ENCODE data around the gene HEATR5A. TPM values are rescaled to one million over a fixed set of nuclear protein-coding genes. Genes with fewer than 3 reads are reported as not detected.
"Not testable (repeated sequence)": the region's sequence is repeated elsewhere in the genome, so short reads cannot be mapped to it uniquely, and the experiment has no call there.

HEATR5A gene
- total RNA-seq, 1 donor from 2014 or later, result 56.2 TPM

DNA sequence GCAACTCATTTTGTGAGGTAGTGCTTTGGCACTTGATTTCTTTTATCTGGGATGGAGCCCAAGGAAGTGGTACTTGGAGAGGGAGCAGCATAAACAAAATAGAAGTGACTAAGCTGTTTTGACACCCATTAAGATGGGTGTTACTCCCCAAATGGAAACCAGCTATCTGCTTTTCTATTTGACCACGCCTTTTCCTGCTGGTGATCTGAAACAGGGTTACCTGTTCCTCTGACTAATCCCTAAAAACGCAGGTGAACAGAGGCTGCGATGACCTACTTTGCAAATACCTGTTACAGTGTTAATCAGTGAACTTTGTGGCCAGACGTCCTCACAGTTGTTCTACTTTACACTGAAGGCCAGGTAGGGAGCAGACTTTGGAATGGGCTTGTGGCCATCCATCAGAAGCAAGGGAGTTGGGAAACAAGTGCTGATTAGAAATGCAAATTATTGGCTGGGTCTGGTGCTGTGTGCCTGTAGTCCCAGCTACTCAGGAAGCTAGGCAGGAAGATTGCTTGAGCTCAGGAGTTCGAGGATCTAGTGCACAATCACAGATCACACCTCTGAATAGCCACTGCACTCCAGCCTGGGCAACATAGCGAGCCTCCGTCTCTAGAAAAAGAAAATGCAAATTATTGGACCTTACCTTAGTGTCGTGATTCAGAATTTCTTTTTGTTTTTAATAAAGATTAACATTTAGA, 154.5 kb downstream of the HEATR5A start:
- no peak for DNase-seq (ENCODE audit: extremely low spot score, unreplicated experiment)
- TF ChIP-seq CTCF (IDR thresholded peaks at IDR 0.05), result no peak
- H3K36me3 Mint-ChIP-seq (ENCODE audit: unreplicated experiment), result no peaks in the 10 kb centered on the region
- H3K4me3 Mint-ChIP-seq (ENCODE audit: unreplicated experiment), result no peak overlapping the region
- no peaks in the 10 kb centered on the region for H3K27me3 Mint-ChIP-seq (ENCODE audit: unreplicated experiment)
- no peaks in the 10 kb centered on the region for H3K9me3 Mint-ChIP-seq (ENCODE audit: unreplicated experiment)
- H3K27ac Mint-ChIP-seq (ENCODE audit: unreplicated experiment), result no peak overlapping the region
- peaks cover 40% of the 10 kb centered on the region for H3K4me1 Mint-ChIP-seq (ENCODE audit: unreplicated experiment)

DNA sequence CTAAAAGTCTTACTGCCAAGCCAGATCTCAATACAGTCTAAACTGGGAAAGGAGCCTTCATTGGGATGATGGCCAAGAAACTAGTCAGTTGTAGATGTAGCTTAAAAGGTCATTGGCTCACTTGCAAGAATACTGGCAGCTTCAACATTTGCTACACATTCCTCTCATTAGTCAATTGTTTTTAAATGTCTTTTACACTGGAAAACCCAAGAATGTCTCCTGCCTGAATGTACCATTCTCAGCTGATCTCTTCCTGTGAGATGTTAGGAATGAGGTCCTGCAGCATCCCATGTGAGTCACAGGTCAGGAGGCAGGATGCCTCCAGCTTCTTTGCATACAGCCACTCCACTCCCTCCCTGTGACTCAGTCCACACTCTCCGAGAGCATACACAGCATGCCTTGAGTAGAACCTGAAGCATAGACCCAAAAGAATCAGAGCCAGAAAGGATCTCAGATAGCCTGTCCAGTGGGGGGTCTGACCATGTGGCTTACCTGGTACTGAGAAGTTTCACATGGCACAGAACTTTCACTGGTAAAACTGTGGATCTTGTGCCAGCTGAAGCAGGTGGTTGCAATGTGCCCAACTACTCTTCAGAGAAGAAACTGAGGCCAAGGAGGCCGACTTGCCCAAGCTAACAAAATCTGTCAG, 156.7 kb downstream of the HEATR5A start:
- TF ChIP-seq CTCF (IDR thresholded peaks at IDR 0.05), result no peak
- Mint-ChIP-seq H3K4me3 (ENCODE audit: unreplicated experiment) (no peak overlapping the region), H3K27me3 (ENCODE audit: unreplicated experiment) (no peaks in the 10 kb centered on the region), H3K36me3 (ENCODE audit: unreplicated experiment) (no peaks in the 10 kb centered on the region), H3K9me3 (ENCODE audit: unreplicated experiment) (no peaks in the 10 kb centered on the region), H3K4me1 (ENCODE audit: unreplicated experiment) (peaks cover 36% of the 10 kb centered on the region), H3K27ac (ENCODE audit: unreplicated experiment) (peak overlapping the region; percentile 81)
- DNase-seq (ENCODE audit: extremely low spot score, unreplicated experiment), result peak; percentile 89

DNA sequence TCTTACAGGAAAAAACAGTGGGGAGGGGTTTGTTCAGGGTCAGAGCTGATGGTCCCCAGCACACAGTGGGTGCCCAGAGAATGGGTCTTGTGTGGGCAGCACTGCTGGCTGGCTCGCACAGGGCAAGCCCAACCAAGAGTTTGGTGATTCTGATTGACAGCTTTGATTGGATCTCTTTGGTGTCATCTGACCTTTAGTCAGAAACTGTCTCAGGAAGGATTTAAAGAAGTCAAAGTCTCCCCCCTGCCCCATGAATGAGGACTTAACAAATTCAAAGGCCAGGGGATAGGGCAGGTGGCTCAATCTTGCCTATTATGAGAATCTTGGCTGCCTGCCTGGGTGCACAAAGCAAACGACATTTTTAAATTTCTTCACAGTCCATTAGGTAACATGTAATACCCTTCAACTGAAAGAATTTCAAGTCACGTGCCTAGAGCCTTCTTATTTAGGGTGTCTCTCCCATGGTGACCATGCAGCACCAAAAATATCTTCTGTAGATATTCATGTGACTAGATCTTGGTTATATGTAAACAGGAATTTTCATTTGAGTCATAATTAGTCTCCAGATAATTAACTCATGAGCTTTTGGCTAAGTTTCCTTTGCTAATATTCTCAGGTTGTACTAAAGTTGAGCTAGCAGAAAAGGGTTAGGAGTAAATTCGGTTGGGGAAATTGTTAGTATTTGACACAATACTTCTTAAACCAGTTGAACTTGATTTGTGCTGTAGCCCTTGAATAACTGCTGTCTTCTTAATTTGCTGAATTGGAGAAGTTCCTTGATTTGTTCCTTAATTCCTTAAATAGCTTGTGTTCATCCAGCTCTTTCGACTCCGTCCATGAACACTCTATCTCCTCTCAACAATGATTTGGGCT, 158.3 kb downstream of the HEATR5A start:
- Mint-ChIP-seq H3K4me1 (ENCODE audit: unreplicated experiment) (peaks cover 36% of the 10 kb centered on the region), H3K9me3 (ENCODE audit: unreplicated experiment) (no peaks in the 10 kb centered on the region), H3K36me3 (ENCODE audit: unreplicated experiment) (no peaks in the 10 kb centered on the region), H3K4me3 (ENCODE audit: unreplicated experiment) (no peak overlapping the region), H3K27ac (ENCODE audit: unreplicated experiment) (peak overlapping the region; percentile 81), H3K27me3 (ENCODE audit: unreplicated experiment) (no peaks in the 10 kb centered on the region)
- DNase-seq (ENCODE audit: extremely low spot score, unreplicated experiment), result no peak
- no peak for TF ChIP-seq CTCF (IDR thresholded peaks at IDR 0.05)

GRCh38 chr14:31261523-31261858, 158.9 kb downstream of the HEATR5A start:
- no peaks in the 10 kb centered on the region for H3K27me3 Mint-ChIP-seq (ENCODE audit: unreplicated experiment)
- peaks cover 36% of the 10 kb centered on the region for H3K4me1 Mint-ChIP-seq (ENCODE audit: unreplicated experiment)
- H3K36me3 Mint-ChIP-seq (ENCODE audit: unreplicated experiment), result no peaks in the 10 kb centered on the region
- no peaks in the 10 kb centered on the region for H3K9me3 Mint-ChIP-seq (ENCODE audit: unreplicated experiment)
- no peak overlapping the region for H3K27ac Mint-ChIP-seq (ENCODE audit: unreplicated experiment)
- TF ChIP-seq CTCF (IDR thresholded peaks at IDR 0.05), result no peak
- DNase-seq (ENCODE audit: extremely low spot score, unreplicated experiment), result no peak
- no peak overlapping the region for H3K4me3 Mint-ChIP-seq (ENCODE audit: unreplicated experiment)

DNA sequence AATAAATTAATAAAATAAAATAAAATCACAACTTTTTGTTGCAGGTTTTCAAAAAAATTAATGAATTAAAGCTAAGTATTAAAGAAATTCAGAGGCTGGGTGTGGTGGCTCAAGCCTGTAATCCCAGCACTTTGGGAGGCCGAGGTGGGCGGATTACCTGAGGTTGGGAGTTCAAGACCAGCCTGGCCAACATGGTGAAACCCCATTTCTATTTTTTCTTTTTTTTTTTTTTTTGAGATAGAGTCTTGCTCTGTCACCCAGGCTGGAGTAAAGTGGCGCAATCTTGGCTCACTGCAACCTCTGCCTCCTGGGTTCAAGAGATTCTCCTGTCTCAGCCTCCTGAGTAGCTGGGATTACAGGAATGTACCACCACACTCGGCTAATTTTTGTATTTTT, 161.3 kb downstream of the HEATR5A start:
- H3K27ac Mint-ChIP-seq (ENCODE audit: unreplicated experiment); H3K36me3 Mint-ChIP-seq (ENCODE audit: unreplicated experiment); H3K9me3 Mint-ChIP-seq (ENCODE audit: unreplicated experiment); H3K4me3 Mint-ChIP-seq (ENCODE audit: unreplicated experiment); DNase-seq (ENCODE audit: extremely low spot score, unreplicated experiment); H3K27me3 Mint-ChIP-seq (ENCODE audit: unreplicated experiment): not testable (repeated sequence)
- H3K4me1 Mint-ChIP-seq (ENCODE audit: unreplicated experiment), result peaks cover 25% of the 10 kb centered on the region

Measured in osteocyte (in vitro differentiated cells).